AG08395 (cell line): ENCODE results near the gene VMAC.
"Not testable (repeated sequence)": the region's sequence is repeated elsewhere in the genome, so short reads cannot be mapped to it uniquely, and the experiment has no call there.

Source experiments
- DNase-seq: peaks from one replicate; pipeline ENCODE4 v3.0.0; 2012; ENCODE audit warnings: mixed read lengths, low spot score

Gene VMAC

GRCh38 chr19:5883157-5883873 is 21.4 kb upstream of the VMAC start:
- DNase-seq: not testable (repeated sequence)

GRCh38 chr19:5884065-5884811 is 20.4 kb upstream of the VMAC start:
- DNase-seq: not testable (repeated sequence)

GRCh38 chr19:5889288-5889971 is 15.2 kb upstream of the VMAC start:
- DNase-seq: no peak

GRCh38 chr19:5890099-5890498 is 14.6 kb upstream of the VMAC start:
- DNase-seq: no peak

GRCh38 chr19:5891572-5891937 is 13.1 kb upstream of the VMAC start:
- DNase-seq: no peak

- DNase-seq: peak; percentile 50
Observed at GRCh38 chr19:5891938-5892771, 12.5 kb upstream of the VMAC start.

- no peak for DNase-seq
Observed at GRCh38 chr19:5892772-5893275, 11.8 kb upstream of the VMAC start.

GRCh38 chr19:5893296-5893903 is 11.3 kb upstream of the VMAC start:
- DNase-seq: no peak

- no peak for DNase-seq
Observed at GRCh38 chr19:5893907-5894703, 10.6 kb upstream of the VMAC start.

GRCh38 chr19:5894704-5895349 is 9.8 kb upstream of the VMAC start:
- no peak for DNase-seq

- no peak for DNase-seq
Observed at GRCh38 chr19:5895409-5895808, 9.3 kb upstream of the VMAC start.

GRCh38 chr19:5895890-5896289 is 8.8 kb upstream of the VMAC start:
- DNase-seq: no peak

GRCh38 chr19:5896365-5897076 is 8.2 kb upstream of the VMAC start:
- no peak for DNase-seq

- DNase-seq: no peak
Observed at GRCh38 chr19:5897189-5897969, 7.3 kb upstream of the VMAC start.

GRCh38 chr19:5899728-5900526 is 4.7 kb upstream of the VMAC start:
- DNase-seq: no peak

- DNase-seq: no peak
Observed at GRCh38 chr19:5900976-5901375, 3.7 kb upstream of the VMAC start.

GRCh38 chr19:5903056-5903623 is 1.5 kb upstream of the VMAC start:
- peak; percentile 60 for DNase-seq
